ENCODE results near the gene SPATS2.

Gene SPATS2

DNA sequence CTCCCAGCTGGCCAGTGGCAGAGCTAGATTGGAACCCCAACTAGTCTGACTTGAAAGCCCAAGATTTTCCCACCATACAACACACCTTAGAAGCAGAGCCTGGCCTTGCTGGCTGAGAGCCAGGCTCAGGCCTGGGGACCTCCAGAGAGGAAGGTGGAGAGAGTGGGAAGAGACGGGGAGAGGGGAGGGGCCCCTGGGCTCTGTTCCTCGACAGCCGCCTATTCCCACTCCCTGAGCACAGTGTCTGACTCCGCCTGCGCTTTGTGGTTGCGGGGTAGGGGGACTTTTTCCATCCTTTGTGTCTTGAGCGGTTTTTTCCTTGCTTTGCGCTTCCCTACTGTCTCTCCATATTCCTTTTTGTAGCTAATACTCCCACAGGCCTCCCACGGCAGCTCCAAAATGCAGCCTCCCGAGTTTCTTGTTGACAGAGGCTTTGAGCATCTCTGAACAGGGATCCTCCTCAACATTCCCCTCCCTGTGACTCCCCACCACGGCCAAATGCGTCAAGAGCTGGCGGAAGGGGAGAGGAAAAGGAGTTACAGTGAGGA, 167.5 kb downstream of the SPATS2 start:
- Histone ChIP-seq H4K20me1 (ENCODE audit: control insufficient read depth, insufficient read depth, low read depth, low read length) (no peaks in the 10 kb centered on the region), H3K27me3 (ENCODE audit: control insufficient read depth, low read length) (peaks cover 5% of the 10 kb centered on the region), H3K9me2 (replicated peaks; ENCODE audit: control insufficient read depth, low read length) (no peaks in the 10 kb centered on the region), H3K4me2 (ENCODE audit: low read length) (no peak overlapping the region), H3F3A (ENCODE audit: control insufficient read depth, insufficient read depth) (peaks cover 23% of the 10 kb centered on the region), H3K4me1 (ENCODE audit: control insufficient read depth, low read length) (peaks cover 33% of the 10 kb centered on the region), H3K36me3 (ENCODE audit: control insufficient read depth, low read length) (no peaks in the 10 kb centered on the region), H3K4me3 (ENCODE audit: low read length) (no peak overlapping the region), H3K9me3 (ENCODE audit: control insufficient read depth, insufficient read depth, low read length) (no peaks in the 10 kb centered on the region), H3K27ac (ENCODE audit: low read depth, low read length) (no peak overlapping the region), H3K79me2 (ENCODE audit: control insufficient read depth, low read length) (no peaks in the 10 kb centered on the region)
- no peak for TF ChIP-seq EZH2phosphoT487 (IDR thresholded peaks at IDR 0.05; ENCODE audit: borderline replicate concordance, low read length)
- TF ChIP-seq, protein P1, sequence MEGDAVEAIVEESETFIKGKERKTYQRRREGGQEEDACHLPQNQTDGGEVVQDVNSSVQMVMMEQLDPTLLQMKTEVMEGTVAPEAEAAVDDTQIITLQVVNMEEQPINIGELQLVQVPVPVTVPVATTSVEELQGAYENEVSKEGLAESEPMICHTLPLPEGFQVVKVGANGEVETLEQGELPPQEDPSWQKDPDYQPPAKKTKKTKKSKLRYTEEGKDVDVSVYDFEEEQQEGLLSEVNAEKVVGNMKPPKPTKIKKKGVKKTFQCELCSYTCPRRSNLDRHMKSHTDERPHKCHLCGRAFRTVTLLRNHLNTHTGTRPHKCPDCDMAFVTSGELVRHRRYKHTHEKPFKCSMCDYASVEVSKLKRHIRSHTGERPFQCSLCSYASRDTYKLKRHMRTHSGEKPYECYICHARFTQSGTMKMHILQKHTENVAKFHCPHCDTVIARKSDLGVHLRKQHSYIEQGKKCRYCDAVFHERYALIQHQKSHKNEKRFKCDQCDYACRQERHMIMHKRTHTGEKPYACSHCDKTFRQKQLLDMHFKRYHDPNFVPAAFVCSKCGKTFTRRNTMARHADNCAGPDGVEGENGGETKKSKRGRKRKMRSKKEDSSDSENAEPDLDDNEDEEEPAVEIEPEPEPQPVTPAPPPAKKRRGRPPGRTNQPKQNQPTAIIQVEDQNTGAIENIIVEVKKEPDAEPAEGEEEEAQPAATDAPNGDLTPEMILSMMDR (IDR thresholded peaks at IDR 0.05; ENCODE audit: low read depth, low read length, poor library complexity, severe bottlenecking) = no peak

DNA sequence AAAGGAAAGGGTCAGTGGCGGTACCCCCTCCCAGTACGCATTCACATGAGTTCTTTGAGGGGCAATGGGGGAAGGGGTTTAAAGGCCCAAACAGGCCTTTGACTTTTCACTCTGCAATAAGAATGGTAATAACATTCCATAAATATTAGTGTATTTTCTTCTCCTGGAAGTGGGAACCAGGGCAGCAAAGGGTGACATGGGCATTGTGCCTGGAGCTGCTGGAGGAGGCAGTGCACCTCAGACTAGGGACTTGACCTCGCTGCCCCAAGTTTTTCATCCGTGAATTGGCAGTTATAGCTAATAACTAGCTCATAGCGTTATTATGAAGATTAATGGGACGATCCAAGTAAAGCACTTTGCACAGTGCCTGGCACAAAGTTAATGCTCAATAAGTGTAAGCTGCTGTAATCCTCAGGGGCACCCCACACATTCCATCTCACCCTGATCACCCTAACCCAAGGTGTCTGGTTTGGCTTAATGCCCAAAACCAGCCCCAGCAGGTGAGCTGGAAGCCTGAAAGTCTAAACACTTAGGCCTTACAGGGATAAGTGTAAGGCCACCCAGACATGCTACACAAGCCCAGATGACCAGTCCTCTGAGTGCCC, 168.8 kb downstream of the SPATS2 start:
- H3K9me2 ChIP-seq (replicated peaks; ENCODE audit: control insufficient read depth, low read length) = no peaks in the 10 kb centered on the region
- H3K4me1 ChIP-seq (ENCODE audit: control insufficient read depth, low read length) = peaks cover 44% of the 10 kb centered on the region

DNA sequence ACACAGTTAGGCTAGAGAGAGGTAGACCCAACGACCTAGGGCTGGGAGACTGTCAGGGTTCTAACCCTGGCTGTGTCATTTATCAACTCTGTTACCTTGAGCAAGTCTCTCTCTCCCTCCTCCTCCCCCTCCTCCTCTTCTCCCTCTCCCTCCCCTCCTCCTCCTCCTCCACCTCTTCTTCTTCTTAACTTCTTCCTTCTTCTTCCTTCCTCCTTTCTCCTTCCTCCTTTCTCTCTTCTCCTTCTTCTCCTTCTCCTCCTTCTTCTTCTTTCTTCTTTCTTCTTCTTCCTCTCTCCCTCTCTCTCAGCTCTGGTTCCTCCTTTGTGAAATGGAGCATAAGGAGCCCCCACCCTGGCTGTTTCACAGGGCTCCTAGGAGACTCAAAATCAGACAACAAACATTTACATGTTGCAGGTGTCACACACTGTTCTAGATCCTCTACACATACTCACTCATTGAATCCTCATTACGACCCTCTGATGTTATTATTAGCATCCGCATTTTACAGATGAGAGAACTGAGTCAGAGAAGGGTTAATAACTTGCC, 169.3 kb downstream of the SPATS2 start:
- H4K20me1 ChIP-seq (ENCODE audit: control insufficient read depth, insufficient read depth, low read depth, low read length) = no peaks in the 10 kb centered on the region
- no peak for TF ChIP-seq EZH2phosphoT487 (IDR thresholded peaks at IDR 0.05; ENCODE audit: borderline replicate concordance, low read length)
- TF ChIP-seq, protein P1 (IDR thresholded peaks at IDR 0.05; ENCODE audit: low read depth, low read length, poor library complexity, severe bottlenecking) = no peak
- H3K4me3 ChIP-seq (ENCODE audit: low read length) = peak overlapping the region; percentile 72
- H3K27me3 ChIP-seq (ENCODE audit: control insufficient read depth, low read length) = peaks cover 10% of the 10 kb centered on the region
- H3K27ac ChIP-seq (ENCODE audit: low read depth, low read length) = peak overlapping the region; percentile 80
- peaks cover 46% of the 10 kb centered on the region for H3K4me1 ChIP-seq (ENCODE audit: control insufficient read depth, low read length)
- H3K36me3 ChIP-seq (ENCODE audit: control insufficient read depth, low read length) = no peaks in the 10 kb centered on the region
- peak overlapping the region; percentile 72 for H3K4me2 ChIP-seq (ENCODE audit: low read length)
- no peaks in the 10 kb centered on the region for H3K9me2 ChIP-seq (replicated peaks; ENCODE audit: control insufficient read depth, low read length)
- H3K79me2 ChIP-seq (ENCODE audit: control insufficient read depth, low read length) = no peaks in the 10 kb centered on the region
- peaks cover 21% of the 10 kb centered on the region for H3F3A ChIP-seq (ENCODE audit: control insufficient read depth, insufficient read depth)
- no peaks in the 10 kb centered on the region for H3K9me3 ChIP-seq (ENCODE audit: control insufficient read depth, insufficient read depth, low read length)

More for the DNA sequence above, 168.8 kb downstream of the SPATS2 start:
- Histone ChIP-seq H3F3A (ENCODE audit: control insufficient read depth, insufficient read depth) (peaks cover 21% of the 10 kb centered on the region), H3K36me3 (ENCODE audit: control insufficient read depth, low read length) (no peaks in the 10 kb centered on the region), H3K27me3 (ENCODE audit: control insufficient read depth, low read length) (peaks cover 10% of the 10 kb centered on the region), H3K9me3 (ENCODE audit: control insufficient read depth, insufficient read depth, low read length) (no peaks in the 10 kb centered on the region), H3K4me3 (ENCODE audit: low read length) (peak overlapping the region; percentile 72), H3K79me2 (ENCODE audit: control insufficient read depth, low read length) (no peaks in the 10 kb centered on the region), H3K27ac (ENCODE audit: low read depth, low read length) (peak overlapping the region; percentile 80), H3K4me2 (ENCODE audit: low read length) (peak overlapping the region; percentile 72), H4K20me1 (ENCODE audit: control insufficient read depth, insufficient read depth, low read depth, low read length) (no peaks in the 10 kb centered on the region)
- TF ChIP-seq, protein P1 (IDR thresholded peaks at IDR 0.05; ENCODE audit: low read depth, low read length, poor library complexity, severe bottlenecking) = no peak
- TF ChIP-seq EZH2phosphoT487 (IDR thresholded peaks at IDR 0.05; ENCODE audit: borderline replicate concordance, low read length) = no peak
